ENCODE measurements around the gene DNLZ.
"Not testable (repeated sequence)": the region's sequence is repeated elsewhere in the genome, so short reads cannot be mapped to it uniquely, and the experiment has no call there.

Gene DNLZ

DNA sequence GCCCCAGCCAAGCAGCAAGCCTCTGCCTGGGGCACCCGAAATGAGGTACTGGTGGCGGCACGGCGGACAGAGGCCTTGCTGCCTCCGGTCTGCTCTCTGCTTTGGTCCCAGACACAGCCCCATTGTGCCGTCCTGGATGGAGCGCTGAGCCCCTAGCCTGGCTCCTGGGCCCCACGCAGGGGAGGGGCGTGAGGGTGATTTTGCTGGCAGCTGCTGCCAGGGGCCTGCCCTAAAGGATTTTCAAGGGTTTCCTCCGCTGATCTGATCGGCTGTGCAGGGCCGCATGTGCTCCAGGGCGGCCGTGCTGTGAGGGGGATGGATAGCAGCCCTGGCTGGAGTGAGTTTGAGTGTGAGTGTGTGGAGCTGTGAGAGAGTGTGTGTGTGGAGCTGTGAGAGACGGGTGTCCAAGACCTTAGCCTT is 34.9 kb downstream of the DNLZ start:
- Mint-ChIP-seq H3K27me3 (no peaks in the 10 kb centered on the region), H3K4me3 (peak overlapping the region; percentile 67), H3K4me1 (peaks cover 4% of the 10 kb centered on the region), H3K36me3 (no peaks in the 10 kb centered on the region), H3K27ac (no peak overlapping the region), H3K9me3 (no peaks in the 10 kb centered on the region)

GRCh38 chr9:136328011-136328621 is 35.4 kb downstream of the DNLZ start:
- Mint-ChIP-seq H3K9me3 (no peaks in the 10 kb centered on the region), H3K4me1 (peaks cover 4% of the 10 kb centered on the region), H3K36me3 (no peaks in the 10 kb centered on the region), H3K27me3 (no peaks in the 10 kb centered on the region), H3K4me3 (peak overlapping the region; percentile 67), H3K27ac (no peak overlapping the region)

GRCh38 chr9:136327304-136327974 is 36.1 kb downstream of the DNLZ start, which contains the start of gene GPSM1:
Gene GPSM1, plus strand, starts transcription at chr9:136327539. Its CDS starts 157 bp downstream, at chr9:136327696.
- peak within 1 kb of the TSS; percentile 17 for H3K27ac Mint-ChIP-seq
- no peaks in the 10 kb centered on the region for H3K9me3 Mint-ChIP-seq
- H3K27me3 Mint-ChIP-seq = no peaks in the 10 kb centered on the region

DNA sequence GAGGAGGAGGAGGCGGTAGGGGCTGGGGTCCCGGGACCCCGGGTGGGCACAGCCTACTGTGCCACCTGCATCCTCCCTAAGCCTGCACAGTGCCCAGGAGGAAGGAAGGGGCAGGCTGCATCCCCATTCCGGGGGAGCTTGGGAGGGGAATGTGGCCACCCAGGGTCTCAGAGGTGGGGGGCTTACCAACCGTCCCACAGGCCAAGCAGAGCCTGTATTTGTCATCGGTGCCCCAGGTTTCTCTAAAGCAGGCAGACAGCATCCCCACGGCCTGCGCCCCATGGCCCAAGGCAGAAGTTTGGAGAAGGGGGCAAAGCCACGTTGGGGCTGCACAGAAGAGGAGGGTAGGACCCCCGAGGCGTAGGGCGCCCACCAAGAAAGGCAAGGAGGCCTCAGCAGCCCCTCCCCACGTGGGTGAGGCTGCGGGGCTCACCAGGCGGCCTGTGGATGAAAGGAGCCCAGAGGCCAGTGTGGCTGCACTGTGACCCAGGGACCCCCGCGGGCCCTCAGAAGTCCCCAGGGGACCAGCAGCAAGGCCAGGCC is 36.7 kb downstream of the DNLZ start:
- Mint-ChIP-seq H3K4me1 (peaks cover 4% of the 10 kb centered on the region), H3K4me3 (peak overlapping the region; percentile 72), H3K9me3 (no peaks in the 10 kb centered on the region), H3K36me3 (no peaks in the 10 kb centered on the region), H3K27me3 (no peaks in the 10 kb centered on the region), H3K27ac (peak overlapping the region; percentile 17)

More at GRCh38 chr9:136327304-136327974, 36.1 kb downstream of the DNLZ start, which contains the start of gene GPSM1:
- H3K4me1 Mint-ChIP-seq = peaks cover 4% of the 10 kb centered on the region
- H3K36me3 Mint-ChIP-seq = no peaks in the 10 kb centered on the region
- H3K4me3 Mint-ChIP-seq = peak within 1 kb of the TSS; percentile 72

GRCh38 chr9:136326061-136326760 is 37.3 kb downstream of the DNLZ start:
- no peaks in the 10 kb centered on the region for H3K9me3 Mint-ChIP-seq
- H3K4me1 Mint-ChIP-seq = peaks cover 4% of the 10 kb centered on the region
- no peak overlapping the region for H3K27ac Mint-ChIP-seq
- H3K36me3 Mint-ChIP-seq = no peaks in the 10 kb centered on the region
- H3K27me3 Mint-ChIP-seq = no peaks in the 10 kb centered on the region
- peak overlapping the region; percentile 72 for H3K4me3 Mint-ChIP-seq

DNA sequence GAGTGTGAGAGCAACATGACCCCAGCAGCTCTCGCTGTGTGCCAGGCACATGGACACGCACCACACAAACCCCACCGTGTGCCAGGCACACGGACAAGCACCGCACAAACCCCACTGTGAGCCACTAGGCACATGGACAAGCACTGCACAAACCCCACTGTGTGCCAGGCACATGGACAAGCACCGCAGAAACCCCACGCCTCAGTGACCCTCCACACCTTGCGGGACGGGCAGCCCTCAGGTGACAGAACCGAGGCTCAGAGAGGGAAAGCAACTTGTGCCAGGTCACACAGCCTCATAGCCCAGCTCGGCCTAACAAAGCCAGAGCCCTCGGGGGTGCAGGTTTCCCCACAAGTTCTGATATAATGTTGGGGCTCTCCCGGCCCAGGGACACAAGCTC is 38.2 kb downstream of the DNLZ start:
- H3K4me1 Mint-ChIP-seq = peaks cover 4% of the 10 kb centered on the region
- no peaks in the 10 kb centered on the region for H3K9me3 Mint-ChIP-seq
- H3K27ac Mint-ChIP-seq = no peak overlapping the region
- no peak overlapping the region for H3K4me3 Mint-ChIP-seq
- H3K36me3 Mint-ChIP-seq = no peaks in the 10 kb centered on the region
- no peaks in the 10 kb centered on the region for H3K27me3 Mint-ChIP-seq

GRCh38 chr9:136324501-136325300 is 38.8 kb downstream of the DNLZ start:
- Mint-ChIP-seq H3K27ac (no peak overlapping the region), H3K36me3 (no peaks in the 10 kb centered on the region), H3K27me3 (no peaks in the 10 kb centered on the region), H3K4me3 (no peak overlapping the region), H3K9me3 (no peaks in the 10 kb centered on the region), H3K4me1 (peaks cover 4% of the 10 kb centered on the region)

GRCh38 chr9:136323371-136323789 is 40.2 kb downstream of the DNLZ start:
- Mint-ChIP-seq H3K4me1 (no peaks in the 10 kb centered on the region), H3K27ac (no peak overlapping the region), H3K27me3 (no peaks in the 10 kb centered on the region), H3K9me3 (no peaks in the 10 kb centered on the region), H3K36me3 (no peaks in the 10 kb centered on the region), H3K4me3 (no peak overlapping the region)

DNA sequence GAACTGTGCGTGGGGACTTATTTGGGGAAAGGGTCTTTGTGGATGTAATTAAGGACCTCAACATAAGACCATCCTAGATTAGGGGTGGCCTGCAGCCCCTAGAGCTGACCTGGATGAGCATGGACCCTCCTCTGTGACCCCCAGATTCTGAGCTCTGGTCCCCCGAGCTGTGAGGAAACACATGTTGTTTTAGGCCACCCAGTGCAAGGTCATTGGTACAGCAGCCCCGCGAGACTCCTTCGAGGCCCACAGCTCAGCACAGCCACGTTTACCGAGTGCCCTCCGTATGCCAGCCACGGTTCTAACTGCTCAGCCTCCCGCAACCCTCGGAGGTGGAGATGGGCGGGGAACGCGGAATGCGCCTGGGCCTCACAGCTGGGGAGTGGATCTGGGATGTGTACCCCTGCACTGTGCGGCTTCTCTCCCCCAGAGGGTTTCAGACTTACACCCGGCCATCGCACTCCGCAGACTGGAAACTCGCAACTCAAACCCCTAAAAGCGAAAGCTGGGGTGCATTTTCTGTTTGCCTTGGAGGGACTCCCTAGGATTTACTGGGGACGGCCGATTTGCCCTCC is 40.7 kb downstream of the DNLZ start:
- Mint-ChIP-seq H3K27me3 (no peaks in the 10 kb centered on the region), H3K36me3 (no peaks in the 10 kb centered on the region), H3K9me3 (no peaks in the 10 kb centered on the region), H3K4me1 (no peaks in the 10 kb centered on the region), H3K4me3 (no peak overlapping the region), H3K27ac (no peak overlapping the region)

DNA sequence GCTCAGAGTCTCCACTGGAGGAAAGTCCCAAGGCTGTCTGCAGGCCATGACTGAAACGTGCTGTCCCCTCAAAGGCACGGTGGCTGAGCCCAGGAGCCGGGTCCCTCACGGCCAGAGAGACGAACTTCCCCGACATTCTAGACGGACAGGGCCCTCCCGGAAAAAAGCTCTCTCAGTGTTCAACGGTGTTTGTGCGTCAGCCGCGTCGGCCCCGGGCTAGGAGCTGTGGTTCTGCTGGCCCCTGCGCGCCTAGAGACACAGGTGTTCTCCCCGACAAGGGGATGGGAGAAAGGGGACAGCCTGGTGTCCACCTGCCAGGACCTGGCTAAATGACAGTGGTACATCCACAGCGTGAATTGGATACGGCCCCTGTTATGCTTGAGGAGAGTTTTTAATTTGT is 42.0 kb downstream of the DNLZ start:
- Mint-ChIP-seq H3K36me3 (no peaks in the 10 kb centered on the region), H3K27ac (no peak overlapping the region), H3K4me3 (no peak overlapping the region), H3K27me3 (no peaks in the 10 kb centered on the region), H3K4me1 (no peaks in the 10 kb centered on the region), H3K9me3 (no peaks in the 10 kb centered on the region)

GRCh38 chr9:136320972-136321371 is 42.6 kb downstream of the DNLZ start:
- H3K27ac Mint-ChIP-seq, H3K9me3 Mint-ChIP-seq, H3K27me3 Mint-ChIP-seq, H3K4me1 Mint-ChIP-seq, H3K4me3 Mint-ChIP-seq, H3K36me3 Mint-ChIP-seq: not testable (repeated sequence)

DNA sequence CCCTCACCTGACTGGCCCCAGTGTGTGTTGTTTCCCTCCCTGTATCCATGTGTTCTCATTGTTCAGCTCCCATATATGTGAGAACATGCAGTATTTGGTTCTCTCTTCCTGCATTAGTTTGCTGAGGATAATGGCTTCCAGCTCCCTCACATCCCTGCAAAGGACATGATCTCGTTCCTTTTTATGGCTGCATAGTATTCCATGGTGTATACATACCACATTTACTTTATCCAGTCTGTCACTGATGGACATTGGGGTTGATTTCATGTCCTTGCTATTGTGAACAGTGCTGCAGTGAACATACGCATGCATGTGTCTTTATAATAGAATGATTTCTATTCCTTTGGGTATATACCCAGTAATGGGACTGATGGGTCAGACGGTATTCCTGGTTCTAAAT is 43.6 kb downstream of the DNLZ start:
- H3K9me3 Mint-ChIP-seq, H3K4me3 Mint-ChIP-seq, H3K4me1 Mint-ChIP-seq, H3K27me3 Mint-ChIP-seq, H3K36me3 Mint-ChIP-seq: not testable (repeated sequence)
- peak overlapping the region; percentile 24 for H3K27ac Mint-ChIP-seq

DNA sequence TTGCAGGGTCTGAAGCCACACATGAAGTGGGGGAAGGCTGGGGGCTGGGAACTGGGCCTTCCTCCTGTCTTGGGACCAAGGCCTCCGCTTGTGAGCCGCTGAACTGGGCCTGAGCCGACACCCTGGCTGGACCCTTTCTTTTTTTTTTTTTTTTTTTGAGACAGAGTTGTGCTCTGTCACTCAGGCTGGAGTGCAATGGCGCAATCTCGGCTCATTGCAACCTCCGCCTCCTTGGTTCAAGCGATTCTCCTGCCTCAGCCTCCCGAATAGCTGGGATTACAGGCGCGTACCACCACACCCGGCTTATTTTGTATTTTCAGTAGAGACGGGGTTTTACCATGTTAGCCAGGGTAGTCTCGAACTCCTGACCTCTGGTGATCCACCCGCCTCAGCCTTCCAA is 44.3 kb downstream of the DNLZ start:
- not testable (repeated sequence) for H3K27me3 Mint-ChIP-seq

DNA sequence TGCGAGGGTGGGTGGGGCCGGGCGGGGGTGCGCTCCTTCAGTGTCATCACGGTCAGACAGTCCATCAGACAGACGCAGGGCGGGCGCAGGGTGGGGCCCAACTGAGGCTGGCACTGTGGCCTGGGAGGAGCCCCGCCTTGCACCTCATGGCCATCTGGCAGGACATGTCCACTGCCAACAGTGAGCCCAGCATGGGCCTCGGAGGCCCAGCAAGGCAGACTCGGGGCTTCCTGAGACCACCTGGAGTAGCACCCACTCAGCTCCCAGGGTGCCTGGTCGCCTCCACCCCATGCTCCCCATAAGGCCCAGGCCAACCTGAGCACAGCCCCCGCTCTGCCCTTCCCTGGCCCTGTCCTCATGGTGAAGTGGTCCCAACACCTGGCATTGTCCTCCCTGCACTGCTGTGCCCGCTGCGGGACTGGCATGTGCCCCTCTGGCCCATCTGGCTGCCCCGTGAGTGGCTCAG is 44.7 kb downstream of the DNLZ start:
- H3K9me3 Mint-ChIP-seq = no peaks in the 10 kb centered on the region
- no peaks in the 10 kb centered on the region for H3K4me1 Mint-ChIP-seq
- no peak overlapping the region for H3K4me3 Mint-ChIP-seq
- no peaks in the 10 kb centered on the region for H3K36me3 Mint-ChIP-seq
- no peak overlapping the region for H3K27ac Mint-ChIP-seq
- H3K27me3 Mint-ChIP-seq = peaks cover 2% of the 10 kb centered on the region

More for the DNA sequence above, 44.3 kb downstream of the DNLZ start:
- not testable (repeated sequence) for H3K9me3 Mint-ChIP-seq, H3K27ac Mint-ChIP-seq, H3K36me3 Mint-ChIP-seq, H3K4me1 Mint-ChIP-seq, H3K4me3 Mint-ChIP-seq
